T-cell (primary cell): ENCODE data around the gene FTO. TPM values are rescaled to one million over a fixed set of nuclear protein-coding genes. Genes with fewer than 3 reads are reported as not detected.

Experiments
- ATAC-seq, 4 experiments: fragments of 200-7000 bp in 3 of 4; fragments of 150-1000 bp in 1 of 4; cut with Tn5 transposase; replicated peaks in 1 of 4; 1 replicate in 3 of 4; 2 replicates in 1 of 4; pipeline ENCODE4 v1.10.0; 2021; ENCODE audit warnings: moderate library complexity in 3 of 4, mild to moderate bottlenecking in 2 of 4, moderate number of reproducible peaks in 1 of 4
- CTCF ChIA-PET, 2 donors: fragments of 300-600 bp; sonication (Branson Sonifier 250); formaldehyde crosslinking; loops; one replicate each; lab custom pipeline; 2022; ENCODE audit warnings: antibody characterized with exemption in 2 of 2; lab: Charles Lee
- POLR2A ChIA-PET, 2 donors: fragments of 300-600 bp; sonication (Branson Sonifier 250); formaldehyde crosslinking; loops; one replicate each; lab custom pipeline; 2022; ENCODE audit warnings: antibody characterized with exemption in 2 of 2; lab: Charles Lee
- DNase-seq, 35 experiments: peaks; one replicate each; pipeline versions ENCODE4 v3.0.0 to v3.0.0-alpha.2; 2013 to 2023
- H3K27ac ChIP-seq: one replicate; pipeline ENCODE4 v1.5.1; 2013; ENCODE audit warnings: low read length
- H3K27me3 ChIP-seq, 2 experiments: replicated peaks in 1 of 2; 1 replicate in 1 of 2; 2 replicates in 1 of 2; pipeline versions ENCODE4 v1.6.1 to v1.7.0; 2013; ENCODE audit warnings: low read length in 1 of 2, mixed read lengths in 1 of 2; ENCODE audit not compliant: control insufficient read depth in 2 of 2, insufficient read depth in 2 of 2; ENCODE audit errors: extremely low read depth in 1 of 2
- H3K36me3 ChIP-seq, 2 donors: 1 replicate in 1 of 2; 2 replicates in 1 of 2; pipeline versions ENCODE4 v1.6.1 to v1.7.0; 2013; ENCODE audit warnings: low read length in 1 of 2; ENCODE audit not compliant: control insufficient read depth in 2 of 2, insufficient read depth in 1 of 2; ENCODE audit errors: extremely low read depth in 1 of 2
- H3K4me1 ChIP-seq, 2 experiments: 1 replicate in 1 of 2; 2 replicates in 1 of 2; pipeline versions ENCODE4 v1.6.1 to v1.7.0; 2013; ENCODE audit warnings: low read length in 2 of 2, mixed read lengths in 1 of 2; ENCODE audit not compliant: insufficient read depth in 2 of 2, control insufficient read depth in 1 of 2; ENCODE audit errors: extremely low read depth in 1 of 2
- H3K4me3 ChIP-seq, 2 donors: 1 replicate in 1 of 2; 2 replicates in 1 of 2; pipeline versions ENCODE4 v1.5.1 to v1.7.0; 2013; ENCODE audit warnings: mild to moderate bottlenecking in 2 of 2, low read length in 1 of 2, moderate library complexity in 1 of 2; ENCODE audit not compliant: control insufficient read depth in 1 of 2; ENCODE audit errors: extremely low read depth in 1 of 2
- H3K9me3 ChIP-seq: 2 replicates; pipeline ENCODE4 v1.7.0; 2013
- H3K27ac Mint-ChIP-seq, 2 donors: one replicate each; pipeline ENCODE4 v1.8.0; 2020 to 2021; ENCODE audit warnings: mild to moderate bottlenecking in 2 of 2, mixed read lengths in 2 of 2
- H3K27me3 Mint-ChIP-seq, 2 donors: one replicate each; pipeline ENCODE4 v1.8.0; 2021 to 2022; ENCODE audit warnings: mixed read lengths in 2 of 2
- H3K36me3 Mint-ChIP-seq: one replicate; pipeline ENCODE4 v1.8.0; 2021; ENCODE audit warnings: mixed read lengths
- H3K4me1 Mint-ChIP-seq, 3 donors: one replicate each; pipeline ENCODE4 v1.8.0; 2020 to 2022; ENCODE audit warnings: mixed read lengths in 3 of 3, mild to moderate bottlenecking in 1 of 3
- H3K4me3 Mint-ChIP-seq, 3 donors: one replicate each; pipeline ENCODE4 v1.8.0; 2020 to 2022; ENCODE audit warnings: mild to moderate bottlenecking in 3 of 3, mixed read lengths in 3 of 3, moderate library complexity in 3 of 3
- H3K9me3 Mint-ChIP-seq, 3 donors: one replicate each; pipeline ENCODE4 v1.8.0; 2020 to 2022; ENCODE audit warnings: mixed read lengths in 3 of 3
- WGBS: methylation state at CpG from one replicate; pipeline ENCODE4 v1.1.5; 2013; ENCODE audit warnings: missing lambda C conversion rate; ENCODE audit not compliant: insufficient coverage; 5-methylcytosine and 5-hydroxymethylcytosine counted together
- total RNA-seq, 35 experiments: library from RNA in 6 of 35; stranded (reverse) in 6 of 35; fragments of 120-200 nt in 1 of 35; gene quantifications; one replicate each; pipeline versions ENCODE4 v1.2.1 to v1.2.4 and lab custom pipeline; 2013 to 2026

FTO gene
- total RNA-seq, 5 donors from 2014 or later (not counting 1 experiment from before 2014, with no cell fraction given) = 44.7 to 69.0 (median 46.0) TPM

- no CpG with 5 or more reads among the region's 6 CpGs for WGBS
- ATAC-seq (no peak), DNase-seq (no peak)
- no peaks in the 10 kb centered on the region for H3K9me3 ChIP-seq
- POLR2A ChIA-PET = no interaction called here
- peaks cover 6 to 10% (median 7%) of the 10 kb centered on the region in 3 donors for H3K4me1 Mint-ChIP-seq
- H3K4me3 Mint-ChIP-seq = no peak overlapping the region
- H3K36me3 Mint-ChIP-seq = peaks cover 43% of the 10 kb centered on the region
- H3K4me1 ChIP-seq = peaks cover 0 to 7% of the 10 kb centered on the region in 2 experiments
- no peak overlapping the region for H3K27ac Mint-ChIP-seq
- peaks cover 0 to 5% (median 2%) of the 10 kb centered on the region in 3 donors for H3K9me3 Mint-ChIP-seq
- H3K4me3 ChIP-seq = no peak overlapping the region
- peaks cover 3 to 5% of the 10 kb centered on the region in 2 donors for H3K36me3 ChIP-seq
- no peaks in the 10 kb centered on the region for H3K27me3 Mint-ChIP-seq
- no peaks in the 10 kb centered on the region for H3K27me3 ChIP-seq
- H3K27ac ChIP-seq = no peak overlapping the region
- CTCF ChIA-PET = no interaction called here
Measured at GRCh38 chr16:53852678-53853077, 148.7 kb downstream of the FTO start.

DNA sequence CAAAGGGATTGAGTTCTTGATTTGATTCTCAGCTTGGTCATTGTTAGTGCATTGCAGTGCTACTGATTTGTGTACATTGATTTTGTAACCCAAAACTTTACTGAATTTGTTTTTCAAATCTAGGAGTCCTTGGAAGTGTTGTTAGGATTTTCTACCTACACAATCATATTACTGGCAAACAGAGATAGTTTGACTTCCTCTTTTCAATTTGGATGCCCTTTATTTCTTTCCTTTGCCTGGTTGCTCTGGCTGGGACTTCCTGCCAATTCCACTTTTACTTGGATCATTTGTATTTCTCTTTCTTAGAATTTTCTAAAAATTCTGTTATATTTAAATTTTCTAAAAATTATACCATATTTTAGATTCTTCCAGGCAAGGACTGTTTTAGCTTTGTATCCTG lies 151.1 kb downstream of the FTO start:
- no peaks in the 10 kb centered on the region for H3K9me3 ChIP-seq
- Mint-ChIP-seq H3K9me3 (peaks cover 0 to 5% (median 2%) of the 10 kb centered on the region in 3 donors), H3K27me3 (no peaks in the 10 kb centered on the region), H3K4me1 (no peaks in the 10 kb centered on the region), H3K27ac (no peak overlapping the region), H3K36me3 (peaks cover 42% of the 10 kb centered on the region), H3K4me3 (no peak overlapping the region)
- H3K27ac ChIP-seq = no peak overlapping the region
- ChIA-PET CTCF (no interaction called here), POLR2A (no interaction called here)
- no peaks in the 10 kb centered on the region for H3K27me3 ChIP-seq
- H3K36me3 ChIP-seq = peaks cover 3 to 5% of the 10 kb centered on the region in 2 donors
- ATAC-seq (no peak), DNase-seq (no peak)
- H3K4me1 ChIP-seq = no peaks in the 10 kb centered on the region
- H3K4me3 ChIP-seq = no peak overlapping the region

DNA sequence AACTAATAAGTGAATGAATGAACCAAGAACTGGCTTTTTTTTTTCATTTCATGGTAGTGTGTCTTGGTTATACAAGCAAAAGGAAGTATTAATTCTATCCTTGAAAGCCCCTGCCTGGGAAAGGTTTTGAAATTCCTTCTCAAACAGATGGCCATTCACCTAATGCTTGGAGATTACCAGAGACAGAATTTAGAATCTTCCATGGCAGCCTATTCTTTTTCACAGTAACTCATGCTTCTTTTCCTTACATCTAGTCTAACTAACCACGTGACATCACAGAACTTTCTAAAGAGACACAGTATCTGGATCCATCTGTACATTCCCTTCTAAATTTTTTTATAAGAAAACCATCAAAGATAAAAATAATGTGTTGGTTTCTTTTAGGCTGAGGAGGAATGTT lies 151.6 kb downstream of the FTO start:
- no peaks in the 10 kb centered on the region for H3K4me1 ChIP-seq
- no peaks in the 10 kb centered on the region for H3K27me3 Mint-ChIP-seq
- H3K4me3 ChIP-seq = no peak overlapping the region
- ChIA-PET POLR2A (interaction anchor here in 1 of 2 donors (0.6 kb wide), 1 partner anchor 625 kb away, joined by 3 read pairs; no protein-coding TSS in a partner anchor), CTCF (no interaction called here)
- H3K36me3 ChIP-seq = peaks cover 3 to 5% of the 10 kb centered on the region in 2 donors
- no peak overlapping the region for H3K27ac Mint-ChIP-seq
- no peaks in the 10 kb centered on the region for H3K4me1 Mint-ChIP-seq
- WGBS = no CpG with 5 or more reads among the region's 1 CpG
- H3K9me3 ChIP-seq = no peaks in the 10 kb centered on the region
- no peaks in the 10 kb centered on the region for H3K27me3 ChIP-seq
- H3K4me3 Mint-ChIP-seq = no peak overlapping the region
- peaks cover 47% of the 10 kb centered on the region for H3K36me3 Mint-ChIP-seq
- DNase-seq (no peak), ATAC-seq (no peak)
- H3K9me3 Mint-ChIP-seq = peaks cover 0 to 5% (median 2%) of the 10 kb centered on the region in 3 donors
- no peak overlapping the region for H3K27ac ChIP-seq

DNA sequence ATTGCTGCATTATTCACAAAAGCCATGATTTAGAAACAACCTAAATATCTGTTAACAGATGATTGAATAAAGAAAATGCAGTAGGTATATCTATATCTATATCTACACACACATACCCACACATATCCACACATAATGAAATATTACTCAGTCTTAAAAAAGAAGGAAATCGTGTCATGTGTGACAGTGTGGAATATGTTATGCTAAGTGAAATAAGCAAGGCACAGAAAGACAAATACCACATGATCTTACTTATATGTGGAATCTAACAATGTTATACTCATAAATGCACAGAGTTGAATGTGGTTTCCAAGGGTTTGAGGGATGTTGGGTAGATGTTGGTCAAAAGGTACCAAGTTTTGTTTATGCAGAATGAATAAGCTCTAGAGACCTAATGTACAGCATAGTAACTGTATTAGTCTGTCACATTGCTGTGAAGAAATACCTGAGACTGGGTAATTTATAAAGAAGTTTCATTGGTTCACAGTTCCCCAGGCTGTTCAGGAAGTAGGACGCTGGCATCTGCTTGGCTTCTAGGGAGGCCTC lies 156.1 kb downstream of the FTO start:
- H3K4me3 ChIP-seq = no peak overlapping the region
- H3K4me1 ChIP-seq = no peaks in the 10 kb centered on the region
- H3K27ac Mint-ChIP-seq = no peak overlapping the region
- no peaks in the 10 kb centered on the region for H3K9me3 ChIP-seq
- no peak for DNase-seq
- POLR2A ChIA-PET = no interaction called here
- no CpG with 5 or more reads among the region's 2 CpGs for WGBS
- no peaks in the 10 kb centered on the region for H3K9me3 Mint-ChIP-seq
- CTCF ChIA-PET = no interaction called here
- peaks cover 39% of the 10 kb centered on the region for H3K36me3 Mint-ChIP-seq
- H3K36me3 ChIP-seq = peaks cover 0 to 8% of the 10 kb centered on the region in 2 donors
- H3K4me1 Mint-ChIP-seq = no peaks in the 10 kb centered on the region
- H3K27ac ChIP-seq = no peak overlapping the region
- H3K4me3 Mint-ChIP-seq = no peak overlapping the region
- no peaks in the 10 kb centered on the region for H3K27me3 ChIP-seq
- no peaks in the 10 kb centered on the region for H3K27me3 Mint-ChIP-seq
- no peak for ATAC-seq

GRCh38 chr16:53863861-53864260 lies 159.9 kb downstream of the FTO start:
- no peaks in the 10 kb centered on the region for H3K27me3 Mint-ChIP-seq
- no peaks in the 10 kb centered on the region for H3K9me3 ChIP-seq
- no peak overlapping the region for H3K27ac Mint-ChIP-seq
- H3K27ac ChIP-seq = no peak overlapping the region
- H3K4me1 ChIP-seq = no peaks in the 10 kb centered on the region
- H3K27me3 ChIP-seq = no peaks in the 10 kb centered on the region
- H3K4me3 Mint-ChIP-seq = no peak overlapping the region
- DNase-seq (no peak), ATAC-seq (no peak)
- WGBS = no CpG with 5 or more reads among the region's 2 CpGs
- peaks cover 65% of the 10 kb centered on the region for H3K36me3 Mint-ChIP-seq
- H3K4me3 ChIP-seq = no peak overlapping the region
- POLR2A ChIA-PET = interaction anchor here in 1 of 2 donors (0.6 kb wide), 1 partner anchor 126 kb away, joined by 3 read pairs; no protein-coding TSS in a partner anchor
- CTCF ChIA-PET = interaction anchor here in 1 of 2 donors (1.0 kb wide), 1 partner anchor 9 kb away, joined by 3 read pairs; no protein-coding TSS in a partner anchor
- H3K4me1 Mint-ChIP-seq = peaks cover 0 to 6% (median 6%) of the 10 kb centered on the region in 3 donors
- peaks cover 0 to 2% of the 10 kb centered on the region in 2 donors for H3K36me3 ChIP-seq
- peaks cover 0 to 18% (median 6%) of the 10 kb centered on the region in 3 donors for H3K9me3 Mint-ChIP-seq

GRCh38 chr16:53864819-53865493 lies 161.0 kb downstream of the FTO start:
- ChIA-PET POLR2A (no interaction called here), CTCF (no interaction called here)
- peaks cover 0 to 6% (median 6%) of the 10 kb centered on the region in 3 donors for H3K4me1 Mint-ChIP-seq
- no peaks in the 10 kb centered on the region for H3K9me3 ChIP-seq
- ATAC-seq = no peak
- no peak for DNase-seq
- no peaks in the 10 kb centered on the region for H3K27me3 ChIP-seq
- no peak overlapping the region for H3K4me3 Mint-ChIP-seq
- no peak overlapping the region for H3K4me3 ChIP-seq
- H3K36me3 Mint-ChIP-seq = peaks cover 65% of the 10 kb centered on the region
- H3K27ac Mint-ChIP-seq = peak overlapping the region in 1 of 2 donors; percentile 25
- no peaks in the 10 kb centered on the region for H3K4me1 ChIP-seq
- H3K27ac ChIP-seq = no peak overlapping the region
- no peaks in the 10 kb centered on the region for H3K27me3 Mint-ChIP-seq
- H3K36me3 ChIP-seq = peaks cover 0 to 2% of the 10 kb centered on the region in 2 donors
- WGBS = no CpG with 5 or more reads among the region's 2 CpGs
- H3K9me3 Mint-ChIP-seq = peaks cover 0 to 24% (median 11%) of the 10 kb centered on the region in 3 donors
